Measurements from ENCODE around the gene PCARE. TPM values are rescaled to one million over a fixed set of nuclear protein-coding genes. Genes with fewer than 3 reads are reported as not detected.

The PCARE gene
- total RNA-seq, 1 experiment from 2014 or later: not detected

GRCh38 chr2:29055601-29056000 lies 18.7 kb downstream of the PCARE start:
- no peaks in the 10 kb centered on the region for H3K36me3 ChIP-seq (ENCODE audit: control insufficient read depth, insufficient read depth, low read length)
- H3K27me3 ChIP-seq (ENCODE audit: control insufficient read depth, insufficient read depth, low read length): no peaks in the 10 kb centered on the region
- no peak overlapping the region for H3K4me3 ChIP-seq (ENCODE audit: low read depth in 2 of 2, low read length in 2 of 2)
- no peaks in the 10 kb centered on the region for H3K4me1 ChIP-seq (ENCODE audit: control insufficient read depth, insufficient read depth, low read length)
- intact Hi-C loops (cut with micrococcal nuclease; ENCODE audit: unreplicated experiment): loop anchor here (10.0 kb wide), 1 partner anchor 139 kb away; no protein-coding TSS in a partner anchor
- no peak overlapping the region for H3K27ac ChIP-seq (ENCODE audit: low read length)
- no TSS peak for BruUV-seq (replicated peaks)
- DNase-seq (ENCODE audit: low read depth, low spot score) (no peak), ATAC-seq (no peak)
- ChIA-PET POLR2A (no interaction called here), CTCF (no interaction called here)
- H3K9me3 ChIP-seq (ENCODE audit: control insufficient read depth, insufficient read depth, low read depth, low read length): no peaks in the 10 kb centered on the region
- in situ Hi-C loops (cut with HindIII; ENCODE audit: low pct_unique_long_range_greater_than_20kb, low sequenced_read_pairs): no loop called here
- TF ChIP-seq, protein P1, sequence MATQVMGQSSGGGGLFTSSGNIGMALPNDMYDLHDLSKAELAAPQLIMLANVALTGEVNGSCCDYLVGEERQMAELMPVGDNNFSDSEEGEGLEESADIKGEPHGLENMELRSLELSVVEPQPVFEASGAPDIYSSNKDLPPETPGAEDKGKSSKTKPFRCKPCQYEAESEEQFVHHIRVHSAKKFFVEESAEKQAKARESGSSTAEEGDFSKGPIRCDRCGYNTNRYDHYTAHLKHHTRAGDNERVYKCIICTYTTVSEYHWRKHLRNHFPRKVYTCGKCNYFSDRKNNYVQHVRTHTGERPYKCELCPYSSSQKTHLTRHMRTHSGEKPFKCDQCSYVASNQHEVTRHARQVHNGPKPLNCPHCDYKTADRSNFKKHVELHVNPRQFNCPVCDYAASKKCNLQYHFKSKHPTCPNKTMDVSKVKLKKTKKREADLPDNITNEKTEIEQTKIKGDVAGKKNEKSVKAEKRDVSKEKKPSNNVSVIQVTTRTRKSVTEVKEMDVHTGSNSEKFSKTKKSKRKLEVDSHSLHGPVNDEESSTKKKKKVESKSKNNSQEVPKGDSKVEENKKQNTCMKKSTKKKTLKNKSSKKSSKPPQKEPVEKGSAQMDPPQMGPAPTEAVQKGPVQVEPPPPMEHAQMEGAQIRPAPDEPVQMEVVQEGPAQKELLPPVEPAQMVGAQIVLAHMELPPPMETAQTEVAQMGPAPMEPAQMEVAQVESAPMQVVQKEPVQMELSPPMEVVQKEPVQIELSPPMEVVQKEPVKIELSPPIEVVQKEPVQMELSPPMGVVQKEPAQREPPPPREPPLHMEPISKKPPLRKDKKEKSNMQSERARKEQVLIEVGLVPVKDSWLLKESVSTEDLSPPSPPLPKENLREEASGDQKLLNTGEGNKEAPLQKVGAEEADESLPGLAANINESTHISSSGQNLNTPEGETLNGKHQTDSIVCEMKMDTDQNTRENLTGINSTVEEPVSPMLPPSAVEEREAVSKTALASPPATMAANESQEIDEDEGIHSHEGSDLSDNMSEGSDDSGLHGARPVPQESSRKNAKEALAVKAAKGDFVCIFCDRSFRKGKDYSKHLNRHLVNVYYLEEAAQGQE (IDR thresholded peaks at IDR 0.05; ENCODE audit: insufficient read depth in 1 of 2, low read depth in 2 of 2, low read length in 1 of 2): no peak
- no peak for TF ChIP-seq SIN3A (IDR thresholded peaks at IDR 0.05; ENCODE audit: borderline replicate concordance, insufficient read depth, low read depth, low read length)
- TF ChIP-seq TCF7L2 (IDR thresholded peaks at IDR 0.05; ENCODE audit: low read depth, low read length): no peak
- TF ChIP-seq, protein P2, sequence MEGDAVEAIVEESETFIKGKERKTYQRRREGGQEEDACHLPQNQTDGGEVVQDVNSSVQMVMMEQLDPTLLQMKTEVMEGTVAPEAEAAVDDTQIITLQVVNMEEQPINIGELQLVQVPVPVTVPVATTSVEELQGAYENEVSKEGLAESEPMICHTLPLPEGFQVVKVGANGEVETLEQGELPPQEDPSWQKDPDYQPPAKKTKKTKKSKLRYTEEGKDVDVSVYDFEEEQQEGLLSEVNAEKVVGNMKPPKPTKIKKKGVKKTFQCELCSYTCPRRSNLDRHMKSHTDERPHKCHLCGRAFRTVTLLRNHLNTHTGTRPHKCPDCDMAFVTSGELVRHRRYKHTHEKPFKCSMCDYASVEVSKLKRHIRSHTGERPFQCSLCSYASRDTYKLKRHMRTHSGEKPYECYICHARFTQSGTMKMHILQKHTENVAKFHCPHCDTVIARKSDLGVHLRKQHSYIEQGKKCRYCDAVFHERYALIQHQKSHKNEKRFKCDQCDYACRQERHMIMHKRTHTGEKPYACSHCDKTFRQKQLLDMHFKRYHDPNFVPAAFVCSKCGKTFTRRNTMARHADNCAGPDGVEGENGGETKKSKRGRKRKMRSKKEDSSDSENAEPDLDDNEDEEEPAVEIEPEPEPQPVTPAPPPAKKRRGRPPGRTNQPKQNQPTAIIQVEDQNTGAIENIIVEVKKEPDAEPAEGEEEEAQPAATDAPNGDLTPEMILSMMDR (IDR thresholded peaks at IDR 0.05): no peak
- no peak for TF ChIP-seq POLR2AphosphoS5 (IDR thresholded peaks at IDR 0.05; ENCODE audit: low read depth, low read length)

DNA sequence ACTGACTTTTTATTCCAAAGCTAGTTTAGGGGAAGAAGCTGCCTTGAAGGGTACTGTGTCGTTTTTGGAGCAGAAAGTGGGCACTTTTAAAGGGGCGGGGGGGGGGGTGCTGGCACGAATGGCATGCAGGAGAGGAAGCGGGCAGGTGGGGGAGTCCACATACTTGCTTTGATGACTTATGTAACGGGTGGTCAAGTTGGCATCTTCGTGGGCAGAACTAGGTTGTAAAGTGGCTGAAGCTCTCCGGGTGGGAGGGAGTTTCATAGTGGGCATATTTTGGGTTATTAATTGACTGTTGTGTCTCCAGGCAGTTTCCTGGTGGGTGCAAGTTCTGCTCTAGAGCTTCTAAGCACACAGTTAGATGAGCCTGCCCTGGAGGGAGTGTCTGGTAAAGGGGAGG lies 19.9 kb downstream of the PCARE start:
- no TSS peak for BruUV-seq (replicated peaks)
- in situ Hi-C loops (cut with HindIII; ENCODE audit: low pct_unique_long_range_greater_than_20kb, low sequenced_read_pairs) (no loop called here), intact Hi-C loops (cut with micrococcal nuclease; ENCODE audit: unreplicated experiment) (loop anchor here (10.0 kb wide), 1 partner anchor 140 kb away; no protein-coding TSS in a partner anchor)
- H3K27ac ChIP-seq (ENCODE audit: low read length): no peak overlapping the region
- no peaks in the 10 kb centered on the region for H3K4me1 ChIP-seq (ENCODE audit: control insufficient read depth, insufficient read depth, low read length)
- H3K4me3 ChIP-seq (ENCODE audit: low read depth in 2 of 2, low read length in 2 of 2): no peak overlapping the region
- H3K36me3 ChIP-seq (ENCODE audit: control insufficient read depth, insufficient read depth, low read length): no peaks in the 10 kb centered on the region
- ChIA-PET CTCF (no interaction called here), POLR2A (no interaction called here)
- H3K9me3 ChIP-seq (ENCODE audit: control insufficient read depth, insufficient read depth, low read depth, low read length): no peaks in the 10 kb centered on the region
- ATAC-seq: no peak
- no peak for DNase-seq (ENCODE audit: low read depth, low spot score)
- TF ChIP-seq POLR2AphosphoS5 (IDR thresholded peaks at IDR 0.05; ENCODE audit: low read depth, low read length) (no peak), TCF7L2 (IDR thresholded peaks at IDR 0.05; ENCODE audit: low read depth, low read length) (no peak), SIN3A (IDR thresholded peaks at IDR 0.05; ENCODE audit: borderline replicate concordance, insufficient read depth, low read depth, low read length) (no peak)
- TF ChIP-seq, protein P1 (IDR thresholded peaks at IDR 0.05; ENCODE audit: insufficient read depth in 1 of 2, low read depth in 2 of 2, low read length in 1 of 2): no peak
- TF ChIP-seq, protein P2 (IDR thresholded peaks at IDR 0.05): no peak
- H3K27me3 ChIP-seq (ENCODE audit: control insufficient read depth, insufficient read depth, low read length): no peaks in the 10 kb centered on the region
